DMS53 (cell line): ENCODE results near the gene PRKN.
A peak's percentile ranks its signal among the peaks of the same experiment; 100 is the strongest.

Experiments
- DNase-seq: peaks from one replicate; lab custom pipeline; 2025; lab: John Stamatoyannopoulos, UW

PRKN gene

GRCh38 chr6:162301128-162301527, 426.4 kb downstream of the PRKN start:
- DNase-seq = no peak

DNA sequence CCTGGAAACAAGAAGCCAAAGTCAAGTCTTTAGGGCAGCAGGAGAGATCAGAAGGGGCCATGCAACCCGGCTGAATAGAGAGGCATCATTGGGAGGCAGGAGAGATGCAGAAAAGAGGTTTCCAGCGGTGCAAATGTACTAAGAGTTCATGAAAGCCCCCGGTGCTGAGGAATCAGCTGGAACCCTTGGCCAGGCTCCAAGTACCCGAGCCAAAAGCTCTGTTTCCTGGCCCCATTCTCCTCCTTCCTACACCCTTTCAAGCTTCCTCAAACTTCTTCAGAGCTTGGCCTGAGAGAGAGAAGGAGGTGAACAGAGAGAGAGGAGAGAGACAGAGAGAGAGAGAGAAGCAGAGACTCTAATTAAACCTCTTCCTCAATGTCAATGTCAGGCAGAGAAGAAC, 433.5 kb downstream of the PRKN start:
- DNase-seq = no peak

DNA sequence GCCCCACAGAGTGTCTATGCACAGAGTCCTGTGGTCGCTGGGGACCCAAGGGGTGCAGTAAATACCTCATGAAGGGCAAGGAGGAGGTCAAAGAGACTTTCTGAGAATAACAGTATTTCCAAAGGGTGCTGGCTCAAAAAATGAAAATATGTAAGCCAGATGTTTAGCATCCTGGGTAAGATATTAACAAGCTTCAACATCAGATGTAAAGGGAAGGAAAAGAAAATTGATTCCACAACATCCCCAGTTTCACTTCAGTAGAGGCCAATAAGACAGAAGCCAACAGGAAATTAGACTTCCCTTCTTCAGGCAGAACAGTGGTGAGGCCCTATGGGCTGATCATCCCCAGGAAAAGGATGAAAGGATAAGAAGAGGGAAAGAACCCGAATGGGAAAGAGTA, 434.7 kb downstream of the PRKN start:
- no peak for DNase-seq

- DNase-seq = peak; percentile 12
Measured at GRCh38 chr6:162290846-162291465, 436.6 kb downstream of the PRKN start.

- no peak for DNase-seq
Measured at GRCh38 chr6:162289972-162290371, 437.6 kb downstream of the PRKN start.

DNA sequence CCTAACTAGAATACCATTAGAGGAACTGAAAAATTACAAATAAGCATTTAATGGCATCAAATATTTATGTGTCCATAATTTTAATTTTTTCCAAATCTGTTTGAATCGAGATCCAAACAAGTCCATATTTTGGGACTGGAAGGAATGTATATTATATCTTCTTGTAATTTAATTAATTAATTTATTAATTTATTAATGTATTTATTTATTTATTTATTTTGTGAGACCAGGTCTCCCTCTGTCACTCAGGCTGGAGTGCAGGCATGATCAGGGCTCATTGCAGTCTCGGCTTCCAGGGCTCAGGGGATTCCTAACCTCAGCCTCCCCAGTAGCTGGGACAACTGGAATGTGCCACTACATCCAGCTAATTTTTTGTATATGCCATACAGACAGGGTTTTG, 453.6 kb downstream of the PRKN start:
- no peak for DNase-seq

- DNase-seq = no peak
Measured at GRCh38 chr6:162271922-162272321, 455.6 kb downstream of the PRKN start.

DNA sequence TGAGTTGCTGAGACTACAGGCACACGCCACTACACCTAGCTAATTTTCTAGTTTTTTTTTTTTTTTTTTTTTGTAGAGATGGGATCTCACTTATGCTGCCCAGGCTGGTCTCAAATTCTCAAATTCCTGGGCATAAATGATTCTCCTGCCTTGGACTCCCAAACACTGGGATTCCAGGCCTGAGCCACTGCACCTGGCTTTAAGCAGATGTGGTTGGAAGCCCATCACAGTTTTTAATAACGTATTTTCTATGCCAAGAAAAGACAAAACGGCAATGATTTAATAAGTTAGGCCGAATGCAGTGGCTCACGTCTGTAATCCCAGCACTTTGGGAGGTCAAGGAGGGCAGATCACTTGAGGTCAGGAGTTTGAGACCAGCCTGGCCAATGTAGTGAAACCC, 456.6 kb downstream of the PRKN start:
- no peak for DNase-seq

GRCh38 chr6:162267641-162268040, 459.9 kb downstream of the PRKN start:
- DNase-seq = no peak

- DNase-seq = no peak
Measured at GRCh38 chr6:162267126-162267525, 460.4 kb downstream of the PRKN start.

DNA sequence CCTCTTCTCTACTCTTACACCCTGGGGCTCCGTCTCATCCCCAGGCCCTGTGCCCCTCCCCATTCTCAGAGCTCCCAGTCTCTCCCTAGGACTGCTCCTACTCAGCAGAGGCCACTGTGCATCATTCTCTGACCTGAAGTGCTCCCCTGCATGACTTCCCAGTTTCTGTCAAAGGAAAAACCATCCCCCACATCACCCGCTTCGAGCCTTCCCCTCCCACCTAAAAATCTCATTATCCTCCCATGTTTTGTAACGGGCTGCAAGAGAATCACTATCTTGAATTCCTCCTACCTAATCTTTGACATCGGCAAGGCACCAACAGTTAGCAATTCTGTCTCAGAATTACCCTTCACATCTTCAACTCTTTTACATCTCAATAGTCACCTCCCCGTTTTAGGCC, 463.0 kb downstream of the PRKN start:
- DNase-seq = no peak

GRCh38 chr6:162262466-162263196, 464.9 kb downstream of the PRKN start:
- DNase-seq = peak; percentile 2

DNA sequence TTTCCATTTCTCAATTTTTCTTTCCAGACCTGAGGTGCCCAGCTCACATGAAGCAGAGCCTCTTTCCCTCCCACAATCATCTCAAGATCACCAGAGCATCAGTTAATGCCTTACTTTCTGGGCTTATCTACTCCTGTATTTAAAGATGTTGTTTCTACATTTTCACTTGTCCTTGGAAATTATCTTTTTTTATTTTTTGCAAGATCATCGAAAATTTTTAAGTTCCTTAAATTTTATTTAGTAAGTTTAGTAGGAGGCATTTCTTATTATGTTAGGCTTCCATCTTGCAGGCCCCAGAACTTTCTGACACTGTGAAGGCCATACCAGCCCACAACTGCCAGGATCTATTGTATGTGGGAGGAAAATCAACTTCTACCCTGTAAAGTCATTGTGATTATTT, 466.0 kb downstream of the PRKN start:
- DNase-seq = no peak

GRCh38 chr6:162260027-162260426, 467.5 kb downstream of the PRKN start:
- DNase-seq = no peak

GRCh38 chr6:162258647-162259046, 468.9 kb downstream of the PRKN start:
- DNase-seq = no peak

- no peak for DNase-seq
Measured at GRCh38 chr6:162256361-162256760, 471.2 kb downstream of the PRKN start.

- DNase-seq = peak; percentile 59
Measured at GRCh38 chr6:162251257-162251656, 476.3 kb downstream of the PRKN start.

DNA sequence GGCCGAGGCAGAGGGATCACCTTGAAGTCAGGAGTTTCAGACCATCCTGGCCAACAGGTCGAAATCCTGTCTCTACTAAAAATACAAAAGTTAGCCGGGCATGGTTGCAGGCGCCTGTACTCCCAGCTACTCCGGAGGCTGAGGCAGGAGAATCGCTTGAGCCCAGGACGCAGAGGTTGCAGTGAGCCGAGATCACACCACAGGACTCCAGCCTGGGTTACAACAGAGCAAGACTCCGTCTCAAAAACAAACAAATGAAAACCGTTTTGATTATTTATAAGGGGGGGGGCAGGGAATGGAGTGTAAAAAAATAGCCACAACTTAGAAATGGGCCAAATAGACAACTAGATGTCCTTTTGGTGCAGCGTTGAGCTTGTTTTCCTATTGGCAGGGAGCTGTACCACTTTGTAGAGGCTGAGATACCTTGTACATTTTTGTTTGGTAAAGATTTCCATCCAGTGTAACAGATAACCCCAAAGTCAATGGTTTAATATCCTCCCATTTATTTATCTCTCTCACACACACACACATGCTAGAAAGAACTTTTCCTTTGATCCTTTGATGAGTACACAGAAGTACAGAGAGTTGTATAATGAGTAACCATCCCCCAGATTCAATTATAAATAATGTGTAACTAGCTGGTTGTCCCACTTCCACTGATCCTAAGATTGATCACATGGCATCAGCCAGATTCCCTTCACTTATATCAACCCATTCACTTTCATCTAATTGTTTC, 477.5 kb downstream of the PRKN start:
- peak; percentile 7 for DNase-seq

DNA sequence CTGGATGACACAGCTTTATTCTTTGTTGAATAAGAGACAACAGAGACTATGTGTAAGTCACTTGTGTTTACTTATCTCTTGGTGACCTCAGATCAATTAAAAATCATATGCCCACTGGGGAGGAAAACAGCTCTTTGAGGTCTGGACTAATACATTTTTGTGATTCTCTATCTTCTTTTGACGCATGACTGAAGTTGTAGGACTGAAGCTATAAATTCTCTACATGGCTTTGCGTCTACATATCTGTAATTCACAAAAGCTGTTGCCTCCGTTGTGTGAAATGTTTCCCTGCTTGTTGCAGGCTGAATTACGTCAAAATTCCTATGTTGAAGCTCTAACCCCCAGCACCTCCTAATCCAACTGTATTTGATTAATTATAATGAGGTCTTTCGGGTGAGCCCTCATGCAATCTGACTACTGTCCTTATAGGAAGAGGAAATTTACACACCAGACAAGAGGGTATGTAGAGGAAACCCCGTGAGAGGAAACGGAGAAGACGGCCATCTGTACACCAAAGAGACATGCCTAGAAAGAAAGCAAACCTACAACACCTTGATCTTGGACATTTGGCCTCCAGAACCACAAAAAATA, 481.6 kb downstream of the PRKN start:
- DNase-seq = peak; percentile 47

DNA sequence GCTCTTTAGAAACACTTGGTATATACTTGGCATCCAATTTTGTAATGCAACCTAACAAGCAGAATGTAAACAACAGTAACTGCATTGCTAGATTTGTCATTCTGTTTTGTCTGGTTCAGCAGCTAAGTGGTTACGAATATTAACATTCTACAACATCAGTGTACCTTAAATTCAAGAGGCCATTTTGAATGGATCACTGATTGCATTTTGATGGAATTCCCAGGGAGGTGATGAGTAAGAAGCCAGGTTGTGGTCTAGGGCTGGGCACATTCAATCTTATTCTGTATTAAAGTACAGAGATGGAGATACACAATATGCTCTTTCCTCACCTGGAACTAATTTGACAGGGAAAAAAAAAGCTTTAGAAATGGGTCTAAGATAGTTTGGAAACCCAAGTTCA, 483.5 kb downstream of the PRKN start:
- DNase-seq = no peak

- no peak for DNase-seq
Measured at GRCh38 chr6:162242915-162243314, 484.7 kb downstream of the PRKN start.

DNA sequence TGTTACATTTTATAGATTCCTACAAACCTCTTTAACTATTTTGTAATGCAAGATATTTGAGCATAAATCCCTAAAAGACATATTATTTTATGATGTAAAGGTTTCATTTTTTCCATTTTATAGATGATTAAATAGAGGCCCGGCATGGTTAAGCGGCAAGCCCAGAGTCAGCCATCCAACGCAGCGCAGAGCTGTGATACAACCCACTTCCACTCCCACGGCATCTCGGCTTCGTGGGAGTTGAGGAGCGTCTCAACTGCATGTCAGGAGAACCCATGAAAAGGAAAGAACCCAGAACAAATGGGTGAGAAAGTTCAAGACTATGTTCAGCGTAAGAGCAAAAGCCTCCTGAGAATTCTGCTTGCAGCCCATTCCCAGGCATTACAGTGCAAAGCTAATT, 488.2 kb downstream of the PRKN start:
- DNase-seq = no peak

DNA sequence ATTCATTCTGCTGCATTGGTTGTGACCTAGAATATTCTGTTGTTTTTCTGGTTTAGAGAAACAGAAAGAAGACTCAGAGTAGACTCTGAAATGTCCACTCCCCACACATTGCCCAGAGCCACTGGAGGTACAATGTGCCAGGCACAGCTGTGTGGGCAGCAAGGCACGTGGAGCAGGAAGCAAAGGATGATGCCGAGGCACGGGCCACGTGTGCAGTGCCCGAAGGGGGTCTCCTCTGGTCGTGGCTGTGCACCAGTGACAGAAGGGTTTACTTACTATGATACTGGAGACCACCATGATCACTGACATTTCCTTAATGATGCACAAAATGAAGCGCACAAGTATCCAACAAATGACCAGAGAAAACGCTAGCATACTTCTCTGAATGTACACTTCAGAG, 488.9 kb downstream of the PRKN start:
- DNase-seq = no peak
